GM12878 (cell line): ENCODE results near the gene STX8. TPM values are rescaled to one million over a fixed set of nuclear protein-coding genes. Genes with fewer than 3 reads are reported as not detected.

Experiments
- ATAC-seq: fragments of 200-7000 bp; cut with Tn5 transposase; 3 replicates; pipeline ENCODE4 v1.9.1; 2020; ENCODE audit warnings: mild to moderate bottlenecking, moderate library complexity
- BruUV-seq: library from RNA; stranded (reverse); fragments of 400-500 nt; replicated peaks from 2 replicates; lab custom pipeline; 2021; lab: Mats Ljungman, UMichigan
- CTCF ChIA-PET: fragments of 300-600 bp; sonication (Branson Sonifier 250); formaldehyde crosslinking; extraction: SDS; loops from one replicate; lab custom pipeline; 2021; ENCODE audit warnings: inconsistent platforms; lab: Yijun Ruan, JAX
- POLR2A ChIA-PET: fragments of 350-600 bp; formaldehyde crosslinking; extraction: SDS; loops from one replicate; lab custom pipeline; 2021; ENCODE audit warnings: inconsistent platforms; lab: Charles Lee
- RAD21 ChIA-PET: fragments of 300-600 bp; sonication (Branson Sonifier 250); formaldehyde crosslinking; loops from one replicate; lab custom pipeline; 2023; ENCODE audit warnings: antibody characterized with exemption; ENCODE audit not compliant: unreplicated experiment; lab: Charles Lee
- SMC1A ChIA-PET: fragments of 300-600 bp; sonication (Branson Sonifier 250); formaldehyde crosslinking; loops from one replicate; lab custom pipeline; 2023; ENCODE audit not compliant: unreplicated experiment, uncharacterized antibody; lab: Charles Lee
- DNase-seq: peaks from one replicate; pipeline ENCODE4 v3.0.0-alpha.2; 2011; ENCODE audit warnings: low read depth, low spot score
- FAIRE-seq: peaks from 3 replicates; lab custom pipeline; 2011; peaks lifted over from hg19 to GRCh38; lab: Jason Lieb, UNC
- H2AFZ ChIP-seq: 2 replicates; pipeline ENCODE4 v1.6.0; 2011; ENCODE audit warnings: low read depth, low read length, control low read depth; ENCODE audit not compliant: control insufficient read depth
- H3K27ac ChIP-seq: 2 replicates; pipeline ENCODE4 v1.5.1; 2011; ENCODE audit warnings: control low read depth; ENCODE audit not compliant: control insufficient read depth, insufficient read depth
- H3K27me3 ChIP-seq, 2 experiments: replicated peaks in 1 of 2; 2 replicates each; pipeline versions ENCODE4 v1.6.0 to v1.6.1; 2011; ENCODE audit warnings: low read length in 1 of 2; ENCODE audit not compliant: control insufficient read depth in 2 of 2, insufficient read depth in 2 of 2
- H3K36me3 ChIP-seq, 2 experiments: 2 replicates each; pipeline ENCODE4 v1.5.1; 2011; ENCODE audit warnings: low read length in 1 of 2; ENCODE audit not compliant: control insufficient read depth in 2 of 2, insufficient read depth in 2 of 2
- H3K4me1 ChIP-seq: 2 replicates; pipeline ENCODE4 v1.6.1; 2011; ENCODE audit warnings: mild to moderate bottlenecking, low read length, moderate library complexity, mixed read lengths; ENCODE audit not compliant: control insufficient read depth, insufficient read depth
- H3K4me2 ChIP-seq: 2 replicates; pipeline ENCODE4 v1.6.0; 2011; ENCODE audit warnings: control low read depth; ENCODE audit not compliant: control insufficient read depth, insufficient read depth
- H3K4me3 ChIP-seq: fragments of 200-600 bp; sonication (generic); 2 replicates; pipeline ENCODE4 v1.5.1; 2016
- H3K79me2 ChIP-seq: 2 replicates; pipeline ENCODE4 v1.6.0; 2011; ENCODE audit warnings: low read length; ENCODE audit not compliant: control insufficient read depth, insufficient read depth
- H3K9ac ChIP-seq: 2 replicates; pipeline ENCODE4 v1.8.0; 2011; ENCODE audit warnings: low read length, control low read depth, mixed read lengths; ENCODE audit not compliant: control insufficient read depth, insufficient read depth
- H3K9me3 ChIP-seq: replicated peaks from 3 replicates; pipeline ENCODE4 v1.5.1; 2011; ENCODE audit warnings: mild to moderate bottlenecking, low read length; ENCODE audit not compliant: control insufficient read depth, insufficient read depth
- H4K20me1 ChIP-seq: 2 replicates; pipeline ENCODE4 v1.6.0; 2011; ENCODE audit not compliant: control insufficient read depth, insufficient read depth
- EP300 ChIP-seq, 2 experiments: fragments of 150-350 bp in 1 of 2; IDR thresholded peaks; 2 replicates each; pipeline ENCODE4 v1.6.1; 2011 to 2012; ENCODE audit warnings: low read depth in 2 of 2, low read length in 2 of 2, borderline replicate concordance in 1 of 2, improper control_type of control experiment in 1 of 2, inconsistent platforms in 1 of 2; ENCODE audit not compliant: control insufficient read depth in 1 of 2
- FOS ChIP-seq: IDR thresholded peaks from 3 replicates; pipeline ENCODE4 v1.6.1; 2011; ENCODE audit warnings: borderline replicate concordance; ENCODE audit not compliant: insufficient read length; ENCODE audit errors: extremely low read depth
- FOXK2 ChIP-seq: fragments of 450-650 bp; IDR thresholded peaks from 2 replicates; pipeline ENCODE4 v1.6.1; 2017; ENCODE audit warnings: mild to moderate bottlenecking, moderate library complexity
- KLF5 ChIP-seq: fragments of 450-650 bp; IDR thresholded peaks from 2 replicates; pipeline ENCODE4 v1.6.1; 2014; ENCODE audit warnings: mild to moderate bottlenecking; ENCODE audit not compliant: partially characterized antibody
- LARP7 ChIP-seq: fragments of 450-650 bp; IDR thresholded peaks from 2 replicates; pipeline ENCODE4 v1.6.1; 2017; ENCODE audit warnings: mild to moderate bottlenecking
- MTA2 ChIP-seq: fragments of 450-650 bp; IDR thresholded peaks from 2 replicates; pipeline ENCODE4 v1.6.1; 2016; ENCODE audit warnings: low read depth, mild to moderate bottlenecking, moderate library complexity
- NRF1 ChIP-seq: conservative IDR thresholded peaks from 2 replicates; pipeline ENCODE4 v1.6.1; 2011; ENCODE audit warnings: mild to moderate bottlenecking, low read depth, low read length, improper control_type of control experiment
- POLR2A ChIP-seq: IDR thresholded peaks from 2 replicates; pipeline ENCODE4 v1.6.1; 2011; ENCODE audit warnings: low read depth, mild to moderate bottlenecking, low read length
- RAD21 ChIP-seq: IDR thresholded peaks from 2 replicates; pipeline ENCODE4 v1.6.1; 2011; ENCODE audit warnings: mild to moderate bottlenecking, low read depth, low read length, moderate library complexity; ENCODE audit not compliant: insufficient read depth
- SRF ChIP-seq, 2 experiments: IDR thresholded peaks; 2 replicates each; pipeline ENCODE4 v1.6.1; 2011; ENCODE audit warnings: low read depth in 2 of 2, low read length in 2 of 2, mild to moderate bottlenecking in 1 of 2, moderate library complexity in 1 of 2
- TCF3 ChIP-seq: IDR thresholded peaks from 2 replicates; pipeline ENCODE4 v1.6.1; 2012; ENCODE audit warnings: low read depth, mild to moderate bottlenecking, low read length, borderline replicate concordance; ENCODE audit not compliant: insufficient read depth
- ZNF592 ChIP-seq: fragments of 450-650 bp; IDR thresholded peaks from 2 replicates; pipeline ENCODE4 v1.6.1; 2017; ENCODE audit warnings: mild to moderate bottlenecking, moderate library complexity
- WGBS: methylation state at CpG from one replicate; pipeline ENCODE4 v1.1.6; 2016; ENCODE audit warnings: low lambda C conversion rate; ENCODE audit not compliant: insufficient replicate concordance, insufficient coverage; ENCODE audit errors: missing lambda C conversion rate; 5-methylcytosine and 5-hydroxymethylcytosine counted together
- in situ Hi-C: fragments of 300-500 bp; cut with MboI; formaldehyde crosslinking; loops from 9 replicates; pipeline ENCODE4 v1.14.3; 2018; ENCODE audit warnings: mixed read lengths
- intact Hi-C: fragments of 100-400 bp; cut with micrococcal nuclease; formaldehyde crosslinking; loops from one replicate; pipeline ENCODE4 v1.14.2; 2022; ENCODE audit not compliant: unreplicated experiment
- polyA plus RNA-seq, 11 experiments: library from polyadenylated mRNA; depleted of rRNA in 4 of 11; unstranded in 6 of 11; stranded (reverse) in 5 of 11; fragments of >200 nt; fragmentation: Nextera tagmentation in 4 of 11; fragmentation: Illumina TruSeq in 1 of 11; extraction: Ambion mirVana in 4 of 11; extraction: Trizol in 1 of 11; gene quantifications; 1 replicate in 1 of 11; 2 replicates in 10 of 11; pipeline versions ENCODE4 v1.2.1 to v1.2.3, GENCODE V29; 2011 to 2016; ENCODE audit warnings: inconsistent platforms in 2 of 11, missing spikeins in 2 of 11, low read depth in 1 of 11
- total RNA-seq, 4 experiments: library from RNA; depleted of rRNA in 3 of 4; stranded (reverse); fragments of >200 nt in 3 of 4; fragmentation: Illumina TruSeq in 1 of 4; extraction: Trizol in 1 of 4; gene quantifications; 2 replicates each; pipeline versions ENCODE4 v1.2.1 to v1.2.3, GENCODE V29; 2013 to 2021
- TF ChIP-seq, protein P1 (sequence below): IDR thresholded peaks from 2 replicates; pipeline ENCODE4 v1.6.1; 2012; ENCODE audit warnings: low read depth, low read length, improper control_type of control experiment

Gene STX8
- total and polyA plus RNA-seq, 10 of the 15 experiments (the other 5 are each of a cell fraction or from before 2014, with no cell fraction given), result 47.9 to 151 (median 72.9) TPM

- no peaks in the 10 kb centered on the region for H3K36me3 ChIP-seq
- H2AFZ ChIP-seq, result no peak overlapping the region
- ATAC-seq (no peak), DNase-seq (no peak), FAIRE-seq (no peak)
- BruUV-seq, result no TSS peak
- SMC1A ChIA-PET, result interaction anchor here (1.0 kb wide), 1 partner anchor 12 kb away, joined by 4 read pairs; no protein-coding TSS in a partner anchor
- RAD21 ChIA-PET, result no interaction called here
- 96% methylated on average over 2 of the region's 2 CpGs for WGBS
- POLR2A ChIA-PET, result no interaction called here
- no peaks in the 10 kb centered on the region for H3K79me2 ChIP-seq
- H3K27ac ChIP-seq, result no peak overlapping the region
- no peaks in the 10 kb centered on the region for H4K20me1 ChIP-seq
- H3K4me2 ChIP-seq, result no peak overlapping the region
- H3K4me1 ChIP-seq, result peaks cover 16% of the 10 kb centered on the region
- no peak for TF ChIP-seq RAD21
- no peak for TF ChIP-seq NRF1
- TF ChIP-seq TCF3, result no peak
- TF ChIP-seq SRF (IDR thresholded peaks at IDR 0.05; ENCODE audit: low read depth in 2 of 2, low read length in 2 of 2), result no peak
- TF ChIP-seq, protein P1, sequence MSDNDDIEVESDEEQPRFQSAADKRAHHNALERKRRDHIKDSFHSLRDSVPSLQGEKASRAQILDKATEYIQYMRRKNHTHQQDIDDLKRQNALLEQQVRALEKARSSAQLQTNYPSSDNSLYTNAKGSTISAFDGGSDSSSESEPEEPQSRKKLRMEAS, result no peak
- no peak for TF ChIP-seq LARP7
- no peak for TF ChIP-seq EP300 (IDR thresholded peaks at IDR 0.05; ENCODE audit: borderline replicate concordance in 1 of 2, control insufficient read depth in 1 of 2, low read depth in 2 of 2, low read length in 2 of 2)
- no peak for TF ChIP-seq POLR2A
- TF ChIP-seq KLF5, result no peak
- TF ChIP-seq FOS, result no peak
- TF ChIP-seq ZNF592, result no peak
- TF ChIP-seq MTA2, result no peak
- TF ChIP-seq FOXK2, result no peak
- TF ChIP-seq, all 136 proteins: peak for 0
- Histone ChIP-seq H3K4me3 (no peak overlapping the region), H3K9me3 (no peaks in the 10 kb centered on the region), H3K27me3 (no peaks in the 10 kb centered on the region), H3K9ac (no peak overlapping the region)
- in situ Hi-C loops, result no loop called here
- CTCF ChIA-PET, result no interaction called here
- intact Hi-C loops, result no loop called here
Observed at GRCh38 chr17:9287306-9287705, 288.3 kb downstream of the STX8 start.
